Stomach (tissue), 9 donors: Measurements from ENCODE around the gene TLK2. TPM values are rescaled to one million over a fixed set of nuclear protein-coding genes. Genes with fewer than 3 reads are reported as not detected.
"Not testable (repeated sequence)": the region's sequence is repeated elsewhere in the genome, so short reads cannot be mapped to it uniquely, and the experiment has no call there.

Experiments
- DNase-seq, 2 donors: peaks; one replicate each; pipeline versions ENCODE4 v3.0.0 to v3.0.0-alpha.2; 2013 to 2019
- H3K27ac ChIP-seq, 5 donors: fragments of 200-600 bp in 4 of 5; sonication (generic) in 4 of 5; one replicate each; pipeline ENCODE4 v1.5.1; 2013 to 2019; ENCODE audit warnings: mild to moderate bottlenecking in 1 of 5, moderate library complexity in 1 of 5
- H3K27me3 ChIP-seq, 3 donors: fragments of 200-600 bp; sonication (generic); one replicate each; pipeline ENCODE4 v1.5.1; 2017 to 2019; ENCODE audit warnings: mixed run types in 1 of 3
- H3K36me3 ChIP-seq, 4 donors: fragments of 200-600 bp; sonication (generic); 1 replicate in 3 of 4; 2 replicates in 1 of 4; pipeline ENCODE4 v1.5.1; 2016 to 2019
- H3K4me1 ChIP-seq, 4 donors: fragments of 200-600 bp; sonication (generic); one replicate each; pipeline ENCODE4 v1.5.1; 2016 to 2019
- H3K4me3 ChIP-seq, 4 donors: fragments of 200-600 bp; sonication (generic) in 3 of 4; one replicate each; pipeline ENCODE4 v1.5.1; 2016 to 2019; ENCODE audit warnings: mild to moderate bottlenecking in 1 of 4
- H3K9me3 ChIP-seq, 4 donors: fragments of 200-600 bp; sonication (generic); one replicate each; pipeline ENCODE4 v1.5.1; 2016 to 2019
- WGBS, 5 donors: extraction: QIAGEN DNeasy Blood & Tissue Kit in 3 of 5; methylation state at CpG; one replicate each; pipeline versions ENCODE4 v1.1.5 to v1.1.7; 2013 to 2018; 5-methylcytosine and 5-hydroxymethylcytosine counted together
- intact Hi-C: fragments of 100-400 bp; cut with DNase I; formaldehyde crosslinking; loops from one replicate; pipeline ENCODE4 v1.15.1; 2023; ENCODE audit warnings: low total_unique reads
- polyA plus RNA-seq, 3 donors: library from polyadenylated mRNA; stranded (reverse); fragments of 200-250 nt; gene quantifications; one replicate each; pipeline ENCODE4 v1.2.3, GENCODE V29; 2013
- total RNA-seq, 5 donors: library from RNA; depleted of rRNA; stranded (reverse); fragments of >200 nt; gene quantifications; one replicate each; pipeline versions ENCODE4 v1.1.0 to v1.2.3, GENCODE V29; 2014 to 2016
- donor health status: healthy with polysubstance abuse.
- donor health status: Bipolar disorder and iron deficiency.
- donor health status: healthy.

The TLK2 gene
- total and polyA plus RNA-seq, 8 donors, result 8.6 to 75.3 (median 17.3) TPM

DNA sequence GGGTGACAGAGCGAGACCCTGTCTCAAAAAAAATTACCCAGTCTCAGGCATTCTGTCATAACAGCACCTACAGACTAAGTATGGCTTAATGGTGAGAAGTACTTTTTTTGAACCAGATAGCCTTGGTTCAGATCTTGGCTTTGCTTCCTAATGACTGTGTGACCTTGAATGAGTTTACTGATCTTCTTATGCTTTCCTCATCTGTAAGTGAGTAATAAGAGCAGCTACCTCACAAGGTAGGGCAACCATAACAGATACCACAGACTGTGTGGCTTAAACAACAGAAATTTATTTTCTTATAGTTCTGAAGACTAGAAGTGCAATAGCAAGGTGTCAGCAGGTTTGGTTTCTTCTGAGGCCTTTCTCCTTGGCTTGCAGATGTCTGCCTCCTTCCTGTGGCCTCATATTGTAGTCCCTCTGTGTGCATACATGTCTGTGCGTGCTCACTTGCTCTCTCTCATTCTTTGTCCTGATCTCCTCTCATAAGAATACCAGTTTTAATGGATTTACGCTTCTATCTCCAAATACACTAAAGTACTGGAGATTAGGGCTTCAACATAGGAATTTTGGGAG, 31.7 kb downstream of the TLK2 start:
- 90 to 96% (median 93%) methylated on average over 2 to 3 of the region's 3 CpGs for WGBS, 5 donors
- H3K27ac ChIP-seq, DNase-seq, H3K4me3 ChIP-seq, intact Hi-C loops, H3K9me3 ChIP-seq, H3K36me3 ChIP-seq, H3K27me3 ChIP-seq: not testable (repeated sequence)
- H3K4me1 ChIP-seq, result peaks cover 7 to 26% (median 17%) of the 10 kb centered on the region in 4 donors

DNA sequence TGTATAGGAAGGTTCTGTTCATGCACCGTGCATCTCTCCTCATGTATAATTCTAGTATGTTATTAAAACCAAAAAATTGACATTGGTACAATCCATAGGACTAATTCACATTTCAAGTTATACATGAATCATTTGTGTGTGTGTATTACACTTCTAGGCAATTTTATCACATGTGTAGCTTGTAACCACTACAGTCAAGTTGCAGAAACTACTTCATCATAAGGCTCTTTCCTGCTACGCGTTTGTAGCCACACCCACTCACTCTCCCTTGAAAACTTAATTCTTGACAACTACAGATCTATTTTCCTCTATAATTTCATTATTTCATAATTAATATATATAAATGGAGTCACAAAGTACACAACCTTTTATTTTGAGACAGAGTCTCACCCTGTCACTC, 32.4 kb downstream of the TLK2 start:
- intact Hi-C loops, H3K27ac ChIP-seq, H3K4me3 ChIP-seq, H3K36me3 ChIP-seq, H3K27me3 ChIP-seq, H3K9me3 ChIP-seq: not testable (repeated sequence)
- WGBS, 5 donors, result 64 to 90% (median 82%) methylated on average over 3 of the region's 3 CpGs
- peaks cover 7 to 24% (median 14%) of the 10 kb centered on the region in 4 donors for H3K4me1 ChIP-seq
- peak in 1 of 2 donors; percentile 12 for DNase-seq

- H3K4me1 ChIP-seq, DNase-seq, H3K27me3 ChIP-seq, H3K27ac ChIP-seq, H3K9me3 ChIP-seq, intact Hi-C loops, H3K4me3 ChIP-seq: not testable (repeated sequence)
- WGBS, 5 donors, result 96 to 99% (median 97%) methylated on average over 11 of the region's 11 CpGs
- peaks cover 6 to 15% (median 8%) of the 10 kb centered on the region in 4 donors for H3K36me3 ChIP-seq
Observed at GRCh38 chr17:62516376-62516775, 37.8 kb downstream of the TLK2 start.

DNA sequence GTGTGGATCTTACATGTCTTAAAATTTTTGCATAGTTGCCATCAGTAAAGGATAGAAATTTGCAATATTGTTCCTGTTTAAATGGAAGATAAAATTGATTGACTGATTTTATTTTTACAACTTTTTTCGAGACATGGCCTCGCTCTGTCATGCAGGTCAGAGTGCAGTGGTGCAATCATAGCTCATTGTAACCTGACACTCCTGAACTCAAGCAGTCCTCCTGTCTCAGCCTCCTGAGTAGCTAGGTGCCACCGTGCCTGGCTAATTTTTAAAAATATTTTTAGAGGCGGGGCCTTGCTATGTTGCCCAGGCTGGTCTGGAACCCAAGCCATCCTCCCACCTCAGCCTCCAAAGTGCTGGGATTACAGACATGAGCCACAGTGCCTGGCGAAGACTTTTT, 42.7 kb downstream of the TLK2 start:
- WGBS, 5 donors, result 83 to 93% (median 91%) methylated on average over 5 of the region's 5 CpGs
- H3K27ac ChIP-seq, intact Hi-C loops: not testable (repeated sequence)

DNA sequence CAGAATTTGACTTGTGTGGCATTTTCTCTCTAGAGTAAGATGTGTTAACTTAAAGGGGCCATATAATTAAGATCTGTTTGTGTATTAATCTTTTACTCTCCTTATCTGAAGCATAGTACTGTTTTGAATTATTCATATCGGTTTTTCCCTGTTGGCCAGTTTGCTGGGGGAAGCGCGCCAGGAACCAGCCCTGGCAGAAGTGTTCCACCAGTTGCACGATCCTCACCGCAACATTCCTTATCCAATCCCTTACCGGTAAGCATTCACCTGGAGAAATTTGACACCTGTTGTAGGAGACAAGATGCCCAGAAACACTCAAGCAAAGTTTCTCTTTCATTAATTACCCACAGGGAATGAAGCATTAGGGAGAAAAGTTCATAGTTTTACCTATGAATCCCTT, 45.5 kb downstream of the TLK2 start:
- H3K27ac ChIP-seq, H3K27me3 ChIP-seq, H3K4me1 ChIP-seq, H3K4me3 ChIP-seq, intact Hi-C loops, H3K9me3 ChIP-seq: not testable (repeated sequence)
- peaks cover 10 to 60% (median 58%) of the 10 kb centered on the region in 4 donors for H3K36me3 ChIP-seq
- WGBS, 5 donors, result 28 to 72% (median 39%) methylated on average over 2 to 6 of the region's 6 CpGs
- peak in 1 of 2 donors; percentile 67 for DNase-seq

More for the DNA sequence above, 42.7 kb downstream of the TLK2 start:
- Histone ChIP-seq H3K36me3 (peaks cover 10 to 47% (median 40%) of the 10 kb centered on the region in 4 donors), H3K4me1 (peaks cover 0 to 12% (median 0%) of the 10 kb centered on the region in 4 donors)
- H3K9me3 ChIP-seq, DNase-seq, H3K4me3 ChIP-seq, H3K27me3 ChIP-seq: not testable (repeated sequence)

GRCh38 chr17:62525317-62525716, 46.7 kb downstream of the TLK2 start:
- H3K9me3 ChIP-seq, H3K27ac ChIP-seq, intact Hi-C loops, DNase-seq, H3K27me3 ChIP-seq, H3K4me1 ChIP-seq, H3K4me3 ChIP-seq: not testable (repeated sequence)
- 91 to 94% (median 93%) methylated on average over 5 to 6 of the region's 6 CpGs for WGBS, 5 donors
- H3K36me3 ChIP-seq, result peaks cover 13 to 70% (median 69%) of the 10 kb centered on the region in 4 donors

- peaks cover 3 to 42% (median 35%) of the 10 kb centered on the region in 4 donors for H3K36me3 ChIP-seq
- WGBS, 5 donors, result 90 to 94% (median 92%) methylated on average over 1 of the region's 1 CpG
- DNase-seq, H3K9me3 ChIP-seq, H3K4me3 ChIP-seq, H3K4me1 ChIP-seq, H3K27ac ChIP-seq, intact Hi-C loops, H3K27me3 ChIP-seq: not testable (repeated sequence)
Observed at GRCh38 chr17:62530936-62531335, 52.3 kb downstream of the TLK2 start.

- WGBS, 5 donors, result 89 to 94% (median 92%) methylated on average over 2 to 3 of the region's 4 CpGs
- intact Hi-C loops, result not testable (repeated sequence)
Observed at GRCh38 chr17:62536557-62536956, 57.9 kb downstream of the TLK2 start.

DNA sequence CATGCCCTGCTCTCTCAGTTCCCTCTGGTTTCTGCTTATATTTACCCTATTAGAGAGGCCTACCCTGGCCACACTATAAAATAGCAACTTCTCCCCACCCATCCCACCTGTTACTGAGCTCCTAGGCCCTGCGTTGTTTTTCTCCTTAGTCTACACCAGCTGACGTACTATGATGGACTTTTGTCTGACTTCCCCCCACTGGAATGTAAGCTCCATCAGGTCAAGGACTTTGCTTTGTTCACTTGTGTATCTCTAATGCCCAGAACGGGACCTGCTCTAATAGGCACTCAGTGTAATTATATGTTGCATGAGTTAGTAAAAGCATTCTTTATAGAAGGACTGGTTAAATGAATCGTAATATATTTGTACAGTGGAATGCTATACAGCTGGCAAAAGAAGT, 62.4 kb downstream of the TLK2 start:
- H3K4me3 ChIP-seq, DNase-seq, H3K27ac ChIP-seq, intact Hi-C loops, H3K27me3 ChIP-seq, H3K9me3 ChIP-seq, H3K4me1 ChIP-seq: not testable (repeated sequence)
- 88 to 96% (median 91%) methylated on average over 4 of the region's 4 CpGs for WGBS, 5 donors
- H3K36me3 ChIP-seq, result peaks cover 13 to 54% (median 44%) of the 10 kb centered on the region in 4 donors

More at GRCh38 chr17:62536557-62536956, 57.9 kb downstream of the TLK2 start:
- not testable (repeated sequence) for H3K4me1 ChIP-seq, H3K4me3 ChIP-seq, H3K27ac ChIP-seq, H3K27me3 ChIP-seq, H3K9me3 ChIP-seq, DNase-seq
- peaks cover 13 to 45% (median 40%) of the 10 kb centered on the region in 4 donors for H3K36me3 ChIP-seq

DNA sequence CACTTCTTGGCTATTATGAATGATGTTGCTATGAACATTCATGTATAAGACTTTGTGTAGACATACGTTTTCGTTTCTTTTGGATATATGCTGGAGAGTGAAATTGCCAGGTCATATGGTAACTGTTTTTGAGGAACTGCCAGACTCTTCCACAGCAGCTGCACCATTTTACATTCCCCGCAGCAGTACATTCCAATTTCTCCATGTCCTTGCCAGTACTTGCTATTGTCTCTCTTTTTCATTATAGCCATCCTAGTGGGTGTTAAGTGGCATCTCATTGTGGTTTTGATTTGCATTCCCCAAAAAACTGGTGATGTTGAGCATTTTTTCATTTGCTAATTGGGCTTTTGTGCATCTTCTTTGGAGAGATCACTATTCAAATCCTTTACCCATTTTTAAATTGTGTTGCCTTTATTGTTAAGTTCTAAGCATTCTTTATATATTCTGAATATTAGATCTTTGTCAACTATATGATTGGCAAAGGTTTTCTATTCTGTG, 64.7 kb downstream of the TLK2 start:
- H3K4me1 ChIP-seq, H3K9me3 ChIP-seq, DNase-seq, H3K27ac ChIP-seq, H3K4me3 ChIP-seq, H3K27me3 ChIP-seq, intact Hi-C loops: not testable (repeated sequence)
- peaks cover 2 to 33% (median 25%) of the 10 kb centered on the region in 4 donors for H3K36me3 ChIP-seq
- WGBS, 5 donors, result 83 to 92% (median 88%) methylated on average over 3 of the region's 3 CpGs

DNA sequence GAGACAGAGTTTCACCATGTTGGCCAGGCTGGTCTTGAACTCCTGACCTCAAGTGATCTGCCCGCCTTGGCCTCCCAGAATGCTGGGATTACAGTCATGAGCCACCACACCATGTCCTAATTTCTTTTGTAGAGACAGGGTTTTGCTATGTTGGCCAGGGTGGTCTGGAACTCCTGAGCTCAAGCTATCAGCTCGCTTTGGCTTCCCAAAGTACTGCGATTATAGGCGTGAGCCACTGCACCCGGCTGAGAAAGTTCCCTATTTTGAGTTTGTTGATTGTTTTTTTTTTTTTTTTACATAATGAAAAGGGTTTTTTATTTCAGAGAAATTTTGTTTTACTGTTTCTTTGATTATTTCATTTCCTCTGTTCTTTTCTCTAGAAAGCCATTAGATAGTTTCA, 67.4 kb downstream of the TLK2 start:
- H3K27ac ChIP-seq, H3K4me1 ChIP-seq, intact Hi-C loops, H3K9me3 ChIP-seq, H3K27me3 ChIP-seq, H3K4me3 ChIP-seq, DNase-seq: not testable (repeated sequence)
- H3K36me3 ChIP-seq, result peaks cover 0 to 20% (median 13%) of the 10 kb centered on the region in 4 donors
- WGBS, 5 donors, result 78 to 91% (median 85%) methylated on average over 4 to 5 of the region's 5 CpGs
